Measurements from ENCODE around the gene C1orf159.
"Not testable (repeated sequence)": the region's sequence is repeated elsewhere in the genome, so short reads cannot be mapped to it uniquely, and the experiment has no call there.

DNA sequence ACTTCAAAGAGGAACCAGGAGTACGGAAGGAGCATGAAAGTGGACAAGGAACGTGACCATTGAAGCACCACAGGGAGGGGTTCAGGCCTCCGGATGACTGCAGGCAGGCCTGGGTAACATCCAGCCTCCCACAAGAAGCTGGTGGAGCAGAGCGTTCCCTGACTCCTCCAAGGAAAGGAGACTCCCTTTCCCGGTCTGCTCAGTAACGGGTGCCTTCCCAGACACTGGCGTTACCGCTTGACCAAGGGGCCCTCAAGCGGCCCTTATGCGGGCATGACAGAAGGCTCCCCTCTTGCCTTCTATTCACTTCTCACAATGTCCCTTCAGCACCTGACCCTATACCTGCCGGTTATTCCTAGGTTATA, 50.0 kb downstream of the C1orf159 start:
- TF ChIP-seq POLR2AphosphoS5 (IDR thresholded peaks at IDR 0.05; ENCODE audit: insufficient read depth in 1 of 2, low read depth in 1 of 2); POLR2A (IDR thresholded peaks at IDR 0.05): not testable (repeated sequence)
- TF ChIP-seq, protein P1, sequence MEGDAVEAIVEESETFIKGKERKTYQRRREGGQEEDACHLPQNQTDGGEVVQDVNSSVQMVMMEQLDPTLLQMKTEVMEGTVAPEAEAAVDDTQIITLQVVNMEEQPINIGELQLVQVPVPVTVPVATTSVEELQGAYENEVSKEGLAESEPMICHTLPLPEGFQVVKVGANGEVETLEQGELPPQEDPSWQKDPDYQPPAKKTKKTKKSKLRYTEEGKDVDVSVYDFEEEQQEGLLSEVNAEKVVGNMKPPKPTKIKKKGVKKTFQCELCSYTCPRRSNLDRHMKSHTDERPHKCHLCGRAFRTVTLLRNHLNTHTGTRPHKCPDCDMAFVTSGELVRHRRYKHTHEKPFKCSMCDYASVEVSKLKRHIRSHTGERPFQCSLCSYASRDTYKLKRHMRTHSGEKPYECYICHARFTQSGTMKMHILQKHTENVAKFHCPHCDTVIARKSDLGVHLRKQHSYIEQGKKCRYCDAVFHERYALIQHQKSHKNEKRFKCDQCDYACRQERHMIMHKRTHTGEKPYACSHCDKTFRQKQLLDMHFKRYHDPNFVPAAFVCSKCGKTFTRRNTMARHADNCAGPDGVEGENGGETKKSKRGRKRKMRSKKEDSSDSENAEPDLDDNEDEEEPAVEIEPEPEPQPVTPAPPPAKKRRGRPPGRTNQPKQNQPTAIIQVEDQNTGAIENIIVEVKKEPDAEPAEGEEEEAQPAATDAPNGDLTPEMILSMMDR (IDR thresholded peaks at IDR 0.05) = not testable (repeated sequence)
